ENCODE measurements around the gene NUAK2.

The NUAK2 gene

GRCh38 chr1:205273551-205273982, 48.0 kb downstream of the NUAK2 start:
- peak; percentile 72 for DNase-seq
- ATAC-seq (replicated peaks), result peak; percentile 78 to 83
- Mint-ChIP-seq H3K36me3 (peaks cover 4 to 11% of the 10 kb centered on the region in 2 donors), H3K27me3 (peaks cover 0 to 5% of the 10 kb centered on the region in 2 donors), H3K4me3 (peak overlapping the region in 1 of 2 donors; percentile 39), H3K9me3 (no peaks in the 10 kb centered on the region), H3K4me1 (peaks cover 34 to 55% of the 10 kb centered on the region in 2 donors), H3K27ac (no peak overlapping the region)

- ATAC-seq (replicated peaks) (no peak), DNase-seq (no peak)
- peaks cover 4 to 11% of the 10 kb centered on the region in 2 donors for H3K36me3 Mint-ChIP-seq
- peaks cover 31 to 48% of the 10 kb centered on the region in 2 donors for H3K4me1 Mint-ChIP-seq
- H3K27ac Mint-ChIP-seq, result no peak overlapping the region
- no peak overlapping the region for H3K4me3 Mint-ChIP-seq
- peaks cover 5 to 6% of the 10 kb centered on the region in 2 donors for H3K27me3 Mint-ChIP-seq
- no peaks in the 10 kb centered on the region for H3K9me3 Mint-ChIP-seq
Measured at GRCh38 chr1:205272536-205272935, 49.0 kb downstream of the NUAK2 start.

GRCh38 chr1:205271745-205272144, 49.8 kb downstream of the NUAK2 start:
- no peaks in the 10 kb centered on the region for H3K9me3 Mint-ChIP-seq
- no peak overlapping the region for H3K4me3 Mint-ChIP-seq
- H3K36me3 Mint-ChIP-seq, result peaks cover 4 to 11% of the 10 kb centered on the region in 2 donors
- ATAC-seq (replicated peaks) (no peak), DNase-seq (no peak)
- peaks cover 34 to 43% of the 10 kb centered on the region in 2 donors for H3K4me1 Mint-ChIP-seq
- peaks cover 5 to 6% of the 10 kb centered on the region in 2 donors for H3K27me3 Mint-ChIP-seq
- no peak overlapping the region for H3K27ac Mint-ChIP-seq

DNA sequence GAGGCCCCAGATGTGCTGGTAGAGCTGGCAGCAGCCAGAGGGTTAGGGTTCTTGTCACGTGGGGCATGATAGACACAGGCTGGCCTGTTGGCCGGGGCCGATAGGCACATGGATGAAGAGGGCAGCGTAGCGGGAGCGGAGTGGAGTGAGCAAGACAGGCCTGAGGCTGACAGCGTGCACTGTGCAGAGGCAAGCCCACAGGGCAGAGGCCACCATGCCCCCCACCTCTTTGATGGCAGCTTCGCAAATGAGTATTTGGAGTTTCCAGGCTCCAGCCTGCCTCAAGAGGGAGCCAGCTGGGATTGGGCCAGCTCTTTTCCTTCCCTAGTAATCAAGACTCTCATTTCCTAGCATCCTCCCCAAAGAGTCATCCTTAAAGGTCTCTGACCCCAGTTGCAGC, 50.3 kb downstream of the NUAK2 start:
- H3K27ac Mint-ChIP-seq, result no peak overlapping the region
- peaks cover 5 to 6% of the 10 kb centered on the region in 2 donors for H3K27me3 Mint-ChIP-seq
- no peak overlapping the region for H3K4me3 Mint-ChIP-seq
- ATAC-seq (replicated peaks) (no peak), DNase-seq (no peak)
- H3K9me3 Mint-ChIP-seq, result no peaks in the 10 kb centered on the region
- H3K4me1 Mint-ChIP-seq, result peaks cover 30 to 38% of the 10 kb centered on the region in 2 donors
- H3K36me3 Mint-ChIP-seq, result peaks cover 4 to 11% of the 10 kb centered on the region in 2 donors

GRCh38 chr1:205270764-205271163, 50.8 kb downstream of the NUAK2 start:
- Mint-ChIP-seq H3K36me3 (peaks cover 4 to 11% of the 10 kb centered on the region in 2 donors), H3K9me3 (no peaks in the 10 kb centered on the region)
- no peak for DNase-seq

GRCh38 chr1:205270271-205270670, 51.3 kb downstream of the NUAK2 start:
- peaks cover 4 to 11% of the 10 kb centered on the region in 2 donors for H3K36me3 Mint-ChIP-seq
- no peak for ATAC-seq (replicated peaks)
- no peak for DNase-seq
- H3K27me3 Mint-ChIP-seq, result peaks cover 5 to 6% of the 10 kb centered on the region in 2 donors
- peaks cover 23 to 29% of the 10 kb centered on the region in 2 donors for H3K4me1 Mint-ChIP-seq
- H3K4me3 Mint-ChIP-seq, result no peak overlapping the region
- H3K9me3 Mint-ChIP-seq, result no peaks in the 10 kb centered on the region
- H3K27ac Mint-ChIP-seq, result no peak overlapping the region

More at GRCh38 chr1:205270764-205271163, 50.8 kb downstream of the NUAK2 start:
- ATAC-seq (replicated peaks), result no peak
- no peak overlapping the region for H3K27ac Mint-ChIP-seq
- H3K4me3 Mint-ChIP-seq, result no peak overlapping the region
- H3K4me1 Mint-ChIP-seq, result peaks cover 26 to 34% of the 10 kb centered on the region in 2 donors
- H3K27me3 Mint-ChIP-seq, result peaks cover 5 to 6% of the 10 kb centered on the region in 2 donors

GRCh38 chr1:205269711-205270110, 51.8 kb downstream of the NUAK2 start:
- Mint-ChIP-seq H3K27me3 (peaks cover 5 to 6% of the 10 kb centered on the region in 2 donors), H3K4me1 (peaks cover 19 to 24% of the 10 kb centered on the region in 2 donors), H3K27ac (no peak overlapping the region), H3K4me3 (no peak overlapping the region), H3K36me3 (peaks cover 4 to 11% of the 10 kb centered on the region in 2 donors), H3K9me3 (no peaks in the 10 kb centered on the region)
- no peak for DNase-seq
- no peak for ATAC-seq (replicated peaks)

DNA sequence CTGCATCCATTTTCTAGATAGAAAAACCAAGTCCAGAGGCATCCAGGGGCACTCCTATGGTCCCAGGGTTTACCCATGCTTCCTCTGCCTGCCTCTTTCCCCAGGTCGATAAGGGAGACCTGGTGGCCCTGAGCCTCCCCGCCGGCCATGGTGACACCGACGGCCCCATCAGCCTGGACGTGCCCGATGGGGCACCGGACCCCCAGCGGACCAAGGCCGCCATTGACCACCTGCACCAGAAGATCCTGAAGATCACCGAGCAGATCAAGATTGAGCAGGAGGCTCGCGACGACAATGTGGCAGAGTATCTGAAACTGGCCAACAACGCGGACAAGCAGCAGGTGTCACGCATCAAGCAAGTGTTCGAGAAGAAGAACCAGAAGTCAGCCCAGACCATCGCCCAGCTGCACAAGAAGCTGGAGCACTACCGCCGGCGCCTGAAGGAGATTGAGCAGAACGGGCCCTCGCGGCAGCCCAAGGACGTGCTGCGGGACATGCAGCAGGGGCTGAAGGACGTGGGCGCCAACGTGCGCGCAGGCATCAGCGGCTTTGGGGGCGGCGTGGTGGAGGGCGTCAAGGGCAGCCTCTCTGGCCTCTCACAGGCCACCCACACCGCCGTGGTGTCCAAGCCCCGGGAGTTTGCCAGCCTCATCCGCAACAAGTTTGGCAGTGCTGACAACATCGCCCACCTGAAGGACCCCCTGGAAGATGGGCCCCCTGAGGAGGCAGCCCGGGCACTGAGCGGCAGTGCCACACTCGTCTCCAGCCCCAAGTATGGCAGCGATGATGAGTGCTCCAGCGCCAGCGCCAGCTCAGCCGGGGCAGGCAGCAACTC, 52.5 kb downstream of the NUAK2 start:
- H3K27ac Mint-ChIP-seq, result no peak overlapping the region
- H3K36me3 Mint-ChIP-seq, result peaks cover 4 to 11% of the 10 kb centered on the region in 2 donors
- H3K9me3 Mint-ChIP-seq, result no peaks in the 10 kb centered on the region
- no peak for DNase-seq
- H3K4me1 Mint-ChIP-seq, result peaks cover 17% of the 10 kb centered on the region in 2 donors
- H3K27me3 Mint-ChIP-seq, result peaks cover 5 to 6% of the 10 kb centered on the region in 2 donors
- ATAC-seq (replicated peaks), result no peak
- H3K4me3 Mint-ChIP-seq, result no peak overlapping the region

DNA sequence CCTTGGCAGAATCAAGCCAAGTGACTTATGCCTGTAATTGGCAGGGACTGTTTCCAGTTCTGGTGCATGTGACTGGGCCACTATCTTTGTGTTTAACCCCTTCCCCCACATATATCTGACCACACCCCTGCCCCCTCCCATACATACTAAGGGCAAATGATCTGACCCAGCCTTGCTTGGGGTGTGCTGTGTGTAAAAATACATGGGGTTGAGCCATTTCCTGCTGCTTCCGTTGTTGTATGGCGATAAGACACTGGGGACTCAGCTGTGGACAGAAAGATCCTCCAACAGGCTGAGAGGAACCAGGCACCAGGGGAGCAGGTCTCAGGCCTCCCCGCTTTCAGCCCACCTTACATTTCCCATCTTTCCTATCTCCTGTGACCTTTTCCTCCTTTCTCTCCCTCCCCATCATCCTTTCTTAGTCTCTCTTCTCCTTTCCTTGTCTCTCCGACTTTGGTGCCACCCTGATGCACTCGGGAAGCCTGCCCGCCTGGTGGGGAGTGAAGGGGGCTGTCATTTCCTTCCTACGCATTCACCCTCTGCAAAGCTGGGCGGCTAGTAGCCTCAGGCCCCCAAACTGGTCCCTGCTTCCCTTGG, 54.1 kb downstream of the NUAK2 start:
- Mint-ChIP-seq H3K4me1 (peaks cover 11% of the 10 kb centered on the region in 2 donors), H3K36me3 (peaks cover 4 to 11% of the 10 kb centered on the region in 2 donors), H3K4me3 (no peak overlapping the region), H3K27me3 (peaks cover 5 to 17% of the 10 kb centered on the region in 2 donors), H3K27ac (peak overlapping the region; percentile 10), H3K9me3 (no peaks in the 10 kb centered on the region)
- DNase-seq, result no peak
- ATAC-seq (replicated peaks), result no peak

- Mint-ChIP-seq H3K27me3 (peaks cover 8 to 23% of the 10 kb centered on the region in 2 donors), H3K4me3 (no peak overlapping the region), H3K36me3 (peaks cover 4 to 11% of the 10 kb centered on the region in 2 donors), H3K27ac (no peak overlapping the region), H3K9me3 (no peaks in the 10 kb centered on the region), H3K4me1 (peaks cover 13 to 14% of the 10 kb centered on the region in 2 donors)
- ATAC-seq (replicated peaks), result no peak
- DNase-seq, result no peak
Measured at GRCh38 chr1:205266611-205267305, 54.8 kb downstream of the NUAK2 start.

DNA sequence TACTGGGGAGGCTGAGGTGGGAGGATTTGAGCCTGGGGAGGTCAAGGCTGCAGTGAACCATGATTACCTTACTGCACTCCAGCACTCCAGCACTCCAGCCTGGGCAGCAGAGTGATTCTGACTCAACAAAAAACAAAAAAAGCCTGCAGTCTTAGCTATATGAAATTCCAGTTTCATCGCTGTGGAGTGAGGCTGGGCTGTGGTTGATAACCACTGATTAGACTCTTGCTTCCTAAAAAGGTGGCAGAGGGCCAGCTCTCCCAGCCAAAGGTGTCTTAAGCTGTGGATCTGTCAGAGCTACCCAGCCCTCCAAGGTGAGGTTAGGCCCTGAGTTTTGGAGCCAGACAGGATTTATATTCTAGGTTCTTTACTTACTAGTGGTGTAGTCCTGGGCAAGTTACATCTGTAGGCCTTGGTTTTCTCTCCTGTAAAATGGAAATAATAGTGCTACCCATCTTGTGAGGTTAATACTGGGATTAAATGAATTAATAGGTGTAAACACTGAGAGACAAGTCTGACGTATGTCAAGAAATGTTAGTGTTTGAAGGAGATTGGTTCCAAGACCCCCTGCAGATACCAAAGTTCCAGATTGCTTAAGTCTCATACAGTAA, 57.9 kb downstream of the NUAK2 start:
- no peak overlapping the region for H3K27ac Mint-ChIP-seq
- H3K4me1 Mint-ChIP-seq, result peaks cover 17 to 18% of the 10 kb centered on the region in 2 donors
- H3K9me3 Mint-ChIP-seq, result no peaks in the 10 kb centered on the region
- no peaks in the 10 kb centered on the region for H3K36me3 Mint-ChIP-seq
- ATAC-seq (replicated peaks) (no peak), DNase-seq (no peak)
- H3K4me3 Mint-ChIP-seq, result no peak overlapping the region
- peaks cover 10 to 30% of the 10 kb centered on the region in 2 donors for H3K27me3 Mint-ChIP-seq

- Mint-ChIP-seq H3K36me3 (no peaks in the 10 kb centered on the region), H3K4me1 (peaks cover 17% of the 10 kb centered on the region in 2 donors), H3K9me3 (no peaks in the 10 kb centered on the region), H3K27ac (no peak overlapping the region), H3K27me3 (peaks cover 8 to 29% of the 10 kb centered on the region in 2 donors), H3K4me3 (no peak overlapping the region)
- no peak for DNase-seq
- no peak for ATAC-seq (replicated peaks)
Measured at GRCh38 chr1:205262731-205263171, 58.8 kb downstream of the NUAK2 start.

GRCh38 chr1:205261946-205262691, 59.4 kb downstream of the NUAK2 start:
- Mint-ChIP-seq H3K36me3 (no peaks in the 10 kb centered on the region), H3K4me1 (peaks cover 12 to 13% of the 10 kb centered on the region in 2 donors), H3K27me3 (peaks cover 5 to 29% of the 10 kb centered on the region in 2 donors), H3K4me3 (no peak overlapping the region), H3K27ac (no peak overlapping the region), H3K9me3 (no peaks in the 10 kb centered on the region)
- peak in 1 of 2 donors; percentile 41 for ATAC-seq (replicated peaks)
- no peak for DNase-seq
